ENCODE results near the gene ARHGEF19.
"Not testable (repeated sequence)": the region's sequence is repeated elsewhere in the genome, so short reads cannot be mapped to it uniquely, and the experiment has no call there.

The ARHGEF19 gene

GRCh38 chr1:16170283-16170673 lies 42.2 kb downstream of the ARHGEF19 start:
- DNase-seq (ENCODE audit: insufficient read length, low spot score), result no peak
- no peak for FAIRE-seq

GRCh38 chr1:16168622-16169360 lies 43.7 kb downstream of the ARHGEF19 start:
- DNase-seq (ENCODE audit: insufficient read length, low spot score) (no peak), FAIRE-seq (no peak)

- not testable (repeated sequence) for FAIRE-seq
These were observed 44.3 kb downstream of the ARHGEF19 start for GRCh38 chr1:16168144-16168495.

GRCh38 chr1:16167331-16168143 lies 44.9 kb downstream of the ARHGEF19 start:
- FAIRE-seq (no peak), DNase-seq (ENCODE audit: insufficient read length, low spot score) (peak; percentile 56)

More at GRCh38 chr1:16168144-16168495, 44.3 kb downstream of the ARHGEF19 start:
- not testable (repeated sequence) for DNase-seq (ENCODE audit: insufficient read length, low spot score)

GRCh38 chr1:16166117-16166516 lies 46.3 kb downstream of the ARHGEF19 start:
- no peak for FAIRE-seq
- no peak for DNase-seq (ENCODE audit: insufficient read length, low spot score)

- FAIRE-seq (no peak), DNase-seq (ENCODE audit: insufficient read length, low spot score) (no peak)
These were observed 46.9 kb downstream of the ARHGEF19 start for GRCh38 chr1:16165548-16165947.

- FAIRE-seq (no peak), DNase-seq (ENCODE audit: insufficient read length, low spot score) (no peak)
These were observed 47.4 kb downstream of the ARHGEF19 start for GRCh38 chr1:16165073-16165364.

GRCh38 chr1:16164213-16165072 lies 48.0 kb downstream of the ARHGEF19 start:
- DNase-seq (ENCODE audit: insufficient read length, low spot score), result no peak
- FAIRE-seq, result no peak

- not testable (repeated sequence) for DNase-seq (ENCODE audit: insufficient read length, low spot score)
These were observed 48.7 kb downstream of the ARHGEF19 start for GRCh38 chr1:16163608-16164212.

GRCh38 chr1:16162163-16162822 lies 50.2 kb downstream of the ARHGEF19 start:
- FAIRE-seq (no peak), DNase-seq (ENCODE audit: insufficient read length, low spot score) (no peak)

More at GRCh38 chr1:16163608-16164212, 48.7 kb downstream of the ARHGEF19 start:
- FAIRE-seq, result not testable (repeated sequence)

- FAIRE-seq (no peak), DNase-seq (ENCODE audit: insufficient read length, low spot score) (no peak)
These were observed 50.7 kb downstream of the ARHGEF19 start for GRCh38 chr1:16161717-16162116.

GRCh38 chr1:16158993-16159831 lies 53.2 kb downstream of the ARHGEF19 start:
- DNase-seq (ENCODE audit: insufficient read length, low spot score) (no peak), FAIRE-seq (no peak)

GRCh38 chr1:16158025-16158424 lies 54.4 kb downstream of the ARHGEF19 start:
- no peak for DNase-seq (ENCODE audit: insufficient read length, low spot score)
- no peak for FAIRE-seq

GRCh38 chr1:16156848-16157495 lies 55.5 kb downstream of the ARHGEF19 start:
- no peak for DNase-seq (ENCODE audit: insufficient read length, low spot score)
- FAIRE-seq, result no peak

- no peak for FAIRE-seq
- DNase-seq (ENCODE audit: insufficient read length, low spot score), result no peak
These were observed 56.7 kb downstream of the ARHGEF19 start, which contains the start of gene EPHA2 for GRCh38 chr1:16155537-16156410. Gene EPHA2 (minus strand): TSS chr1:16156069. CDS start chr1:16155932, 137 bp downstream.

- no peak for FAIRE-seq
- DNase-seq (ENCODE audit: insufficient read length, low spot score), result no peak
These were observed 58.3 kb downstream of the ARHGEF19 start for GRCh38 chr1:16153999-16154673.
